H54 (cell line): ENCODE results near the gene PLEKHA5.
A peak's percentile ranks its signal among the peaks of the same experiment; 100 is the strongest.
"Not testable (repeated sequence)": the region's sequence is repeated elsewhere in the genome, so short reads cannot be mapped to it uniquely, and the experiment has no call there.

ENCODE experiments used
- DNase-seq: peaks from one replicate; pipeline ENCODE4 v3.0.0; 2011; ENCODE audit warnings: low spot score, mixed read lengths; ENCODE audit not compliant: insufficient read length
- FAIRE-seq: peaks from 3 replicates; lab custom pipeline; 2011; peaks lifted over from hg19 to GRCh38; lab: Jason Lieb, UNC
- POLR2A ChIP-seq: IDR thresholded peaks from 2 replicates; pipeline ENCODE4 v1.6.1; 2011; ENCODE audit warnings: low read depth, mild to moderate bottlenecking, low read length

Gene PLEKHA5

GRCh38 chr12:19168644-19169043, 39.1 kb downstream of the PLEKHA5 start:
- no peak for TF ChIP-seq POLR2A
- FAIRE-seq (no peak), DNase-seq (no peak)

- no peak for TF ChIP-seq POLR2A
- FAIRE-seq (peak; percentile 11), DNase-seq (no peak)
Observed at GRCh38 chr12:19169222-19169621, 39.7 kb downstream of the PLEKHA5 start.

- DNase-seq, FAIRE-seq: not testable (repeated sequence)
Observed at GRCh38 chr12:19170286-19170685, 40.8 kb downstream of the PLEKHA5 start.

- no peak for TF ChIP-seq POLR2A
- FAIRE-seq (peak; percentile 50), DNase-seq (no peak)
Observed at GRCh38 chr12:19171731-19172130, 42.2 kb downstream of the PLEKHA5 start.

GRCh38 chr12:19177754-19178153, 48.2 kb downstream of the PLEKHA5 start:
- DNase-seq (no peak), FAIRE-seq (peak; percentile 84)
- no peak for TF ChIP-seq POLR2A

GRCh38 chr12:19179986-19180385, 50.5 kb downstream of the PLEKHA5 start:
- TF ChIP-seq POLR2A: no peak
- FAIRE-seq (no peak), DNase-seq (no peak)

GRCh38 chr12:19181666-19182426, 52.3 kb downstream of the PLEKHA5 start:
- DNase-seq (no peak), FAIRE-seq (no peak)
- TF ChIP-seq POLR2A: no peak

- FAIRE-seq: peak; percentile 11
- DNase-seq: no peak
- no peak for TF ChIP-seq POLR2A
Observed at GRCh38 chr12:19183121-19183838, 53.7 kb downstream of the PLEKHA5 start.

- FAIRE-seq: no peak
- TF ChIP-seq POLR2A: no peak
- no peak for DNase-seq
Observed at GRCh38 chr12:19185262-19185929, 55.9 kb downstream of the PLEKHA5 start.

GRCh38 chr12:19186722-19187661, 57.5 kb downstream of the PLEKHA5 start:
- TF ChIP-seq POLR2A: no peak
- FAIRE-seq: peak; percentile 93
- DNase-seq: no peak

- no peak for TF ChIP-seq POLR2A
- FAIRE-seq: peak; percentile 82
- DNase-seq: no peak
Observed at GRCh38 chr12:19189522-19189921, 60.0 kb downstream of the PLEKHA5 start.

- peak; percentile 65 for FAIRE-seq
- no peak for TF ChIP-seq POLR2A
- DNase-seq: no peak
Observed at GRCh38 chr12:19190292-19191031, 60.9 kb downstream of the PLEKHA5 start.
